ENCODE measurements around the gene KCTD18.

The KCTD18 gene

GRCh38 chr2:200515155-200515554 is 5.3 kb upstream of the KCTD18 start:
- Histone ChIP-seq H3K27ac (ENCODE audit: low read depth, low read length) (no peak overlapping the region), H3K9ac (ENCODE audit: low read length) (no peak overlapping the region)

DNA sequence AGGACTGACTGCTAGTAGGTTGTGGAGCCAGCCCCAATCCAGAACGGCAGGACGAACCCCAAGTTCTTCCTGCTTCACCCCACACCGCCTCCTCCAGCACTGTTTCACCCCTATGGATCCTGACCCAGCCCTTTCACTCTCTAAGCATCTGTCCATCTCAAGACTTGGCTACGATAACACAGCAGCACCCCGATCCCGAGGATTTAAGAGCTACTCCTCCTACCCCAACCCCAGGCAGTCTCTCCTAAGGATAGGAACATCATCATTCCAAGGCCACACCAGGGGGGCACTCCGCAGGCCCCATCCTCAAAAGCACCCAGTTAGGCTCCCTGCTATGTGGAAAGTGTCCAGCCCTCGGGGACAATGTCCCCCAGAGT is 645 bp downstream of the KCTD18 start:
- Histone ChIP-seq H3K27me3 (ENCODE audit: control insufficient read depth in 1 of 2, insufficient read depth in 2 of 2, low read length in 2 of 2) (no peaks in the 10 kb centered on the region), H3K36me3 (ENCODE audit: insufficient read depth, low read length) (peaks cover 12% of the 10 kb centered on the region), H3K4me1 (ENCODE audit: insufficient read depth, low read length) (peaks cover 18% of the 10 kb centered on the region), H3K4me3 (ENCODE audit: low read depth in 1 of 2, low read length in 2 of 2) (peak overlapping the region; percentile 78 to 87), H3K9me3 (ENCODE audit: low read length) (no peaks in the 10 kb centered on the region), H3K27ac (ENCODE audit: low read depth, low read length) (peak overlapping the region; percentile 85), H3K9ac (ENCODE audit: low read length) (peak overlapping the region; percentile 76)

More at GRCh38 chr2:200515155-200515554, 5.3 kb upstream of the KCTD18 start:
- Histone ChIP-seq H3K4me1 (ENCODE audit: insufficient read depth, low read length) (peaks cover 7% of the 10 kb centered on the region), H3K27me3 (ENCODE audit: control insufficient read depth in 1 of 2, insufficient read depth in 2 of 2, low read length in 2 of 2) (no peaks in the 10 kb centered on the region), H3K36me3 (ENCODE audit: insufficient read depth, low read length) (no peaks in the 10 kb centered on the region), H3K4me3 (ENCODE audit: low read depth in 1 of 2, low read length in 2 of 2) (no peak overlapping the region), H3K9me3 (ENCODE audit: low read length) (no peaks in the 10 kb centered on the region)

GRCh38 chr2:200507179-200507578 is 2.7 kb downstream of the KCTD18 start:
- no peak overlapping the region for H3K9ac ChIP-seq (ENCODE audit: low read length)
- no peak overlapping the region for H3K4me3 ChIP-seq (ENCODE audit: low read depth in 1 of 2, low read length in 2 of 2)
- H3K9me3 ChIP-seq (ENCODE audit: low read length): no peaks in the 10 kb centered on the region
- no peak overlapping the region for H3K27ac ChIP-seq (ENCODE audit: low read depth, low read length)
- no peaks in the 10 kb centered on the region for H3K27me3 ChIP-seq (ENCODE audit: control insufficient read depth in 1 of 2, insufficient read depth in 2 of 2, low read length in 2 of 2)
- peaks cover 12% of the 10 kb centered on the region for H3K36me3 ChIP-seq (ENCODE audit: insufficient read depth, low read length)
- H3K4me1 ChIP-seq (ENCODE audit: insufficient read depth, low read length): peaks cover 18% of the 10 kb centered on the region

DNA sequence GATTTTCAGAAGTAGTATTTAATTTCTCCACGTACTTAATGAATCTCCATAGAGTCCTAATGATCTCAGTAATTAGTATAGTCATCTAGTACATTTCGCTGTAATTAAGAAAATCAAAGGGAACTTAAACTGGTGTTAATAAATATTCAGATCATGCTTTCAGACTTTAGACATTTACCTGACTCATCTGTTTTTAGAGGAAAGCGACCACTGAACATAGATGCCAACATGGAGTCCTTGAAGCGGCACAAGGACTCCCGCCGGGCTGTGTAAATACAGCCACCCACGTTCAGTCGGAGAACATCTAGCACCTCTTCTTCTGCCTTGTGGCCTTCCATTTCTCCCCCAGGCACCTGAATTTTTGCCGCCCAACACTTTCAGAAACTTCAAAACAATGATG is 3.2 kb downstream of the KCTD18 start:
- no peak overlapping the region for H3K9ac ChIP-seq (ENCODE audit: low read length)

DNA sequence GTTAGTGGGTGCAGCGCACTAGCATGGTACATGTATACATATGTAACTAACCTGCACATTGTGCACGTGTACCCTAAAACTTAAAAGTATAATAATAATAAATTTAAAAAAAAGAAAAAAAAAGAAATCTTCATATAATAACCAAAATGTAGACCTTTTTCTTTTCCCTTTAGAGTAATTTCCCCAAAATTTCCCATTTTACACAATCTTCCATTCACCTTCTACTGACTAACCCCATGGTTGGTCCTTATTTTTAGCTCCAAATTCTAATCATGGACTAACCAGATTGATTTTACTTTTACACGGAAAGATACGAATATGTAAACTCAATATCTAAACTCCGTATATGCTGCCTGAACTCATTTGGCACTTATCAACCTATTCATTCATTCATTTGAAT is 7.7 kb downstream of the KCTD18 start:
- H3K36me3 ChIP-seq (ENCODE audit: insufficient read depth, low read length): peaks cover 24% of the 10 kb centered on the region

More for the DNA sequence above, 3.2 kb downstream of the KCTD18 start:
- H3K36me3 ChIP-seq (ENCODE audit: insufficient read depth, low read length): peaks cover 12% of the 10 kb centered on the region
- H3K9me3 ChIP-seq (ENCODE audit: low read length): no peaks in the 10 kb centered on the region
- no peaks in the 10 kb centered on the region for H3K27me3 ChIP-seq (ENCODE audit: control insufficient read depth in 1 of 2, insufficient read depth in 2 of 2, low read length in 2 of 2)
- H3K4me1 ChIP-seq (ENCODE audit: insufficient read depth, low read length): peaks cover 18% of the 10 kb centered on the region
- H3K27ac ChIP-seq (ENCODE audit: low read depth, low read length): no peak overlapping the region
- no peak overlapping the region for H3K4me3 ChIP-seq (ENCODE audit: low read depth in 1 of 2, low read length in 2 of 2)

GRCh38 chr2:200498402-200499162 is 11.3 kb downstream of the KCTD18 start:
- Histone ChIP-seq H3K36me3 (ENCODE audit: insufficient read depth, low read length) (peaks cover 18% of the 10 kb centered on the region), H3K9ac (ENCODE audit: low read length) (no peak overlapping the region)

More for the DNA sequence above, 7.7 kb downstream of the KCTD18 start:
- H3K9ac ChIP-seq (ENCODE audit: low read length): no peak overlapping the region
- H3K27ac ChIP-seq (ENCODE audit: low read depth, low read length): no peak overlapping the region
- H3K9me3 ChIP-seq (ENCODE audit: low read length): no peaks in the 10 kb centered on the region
- no peaks in the 10 kb centered on the region for H3K27me3 ChIP-seq (ENCODE audit: control insufficient read depth in 1 of 2, insufficient read depth in 2 of 2, low read length in 2 of 2)
- H3K4me3 ChIP-seq (ENCODE audit: low read depth in 1 of 2, low read length in 2 of 2): no peak overlapping the region
- no peaks in the 10 kb centered on the region for H3K4me1 ChIP-seq (ENCODE audit: insufficient read depth, low read length)

GRCh38 chr2:200496696-200497095 is 13.2 kb downstream of the KCTD18 start:
- Histone ChIP-seq H3K9ac (ENCODE audit: low read length) (no peak overlapping the region), H3K27ac (ENCODE audit: low read depth, low read length) (no peak overlapping the region), H3K4me1 (ENCODE audit: insufficient read depth, low read length) (no peaks in the 10 kb centered on the region), H3K9me3 (ENCODE audit: low read length) (no peaks in the 10 kb centered on the region), H3K36me3 (ENCODE audit: insufficient read depth, low read length) (peaks cover 33% of the 10 kb centered on the region), H3K4me3 (ENCODE audit: low read depth in 1 of 2, low read length in 2 of 2) (no peak overlapping the region), H3K27me3 (ENCODE audit: control insufficient read depth in 1 of 2, insufficient read depth in 2 of 2, low read length in 2 of 2) (no peaks in the 10 kb centered on the region)

More at GRCh38 chr2:200498402-200499162, 11.3 kb downstream of the KCTD18 start:
- Histone ChIP-seq H3K4me3 (ENCODE audit: low read depth in 1 of 2, low read length in 2 of 2) (no peak overlapping the region), H3K27ac (ENCODE audit: low read depth, low read length) (no peak overlapping the region), H3K27me3 (ENCODE audit: control insufficient read depth in 1 of 2, insufficient read depth in 2 of 2, low read length in 2 of 2) (no peaks in the 10 kb centered on the region), H3K4me1 (ENCODE audit: insufficient read depth, low read length) (no peaks in the 10 kb centered on the region), H3K9me3 (ENCODE audit: low read length) (no peaks in the 10 kb centered on the region)

GRCh38 chr2:200494048-200494447 is 15.8 kb downstream of the KCTD18 start:
- H3K9ac ChIP-seq (ENCODE audit: low read length): no peak overlapping the region
- no peaks in the 10 kb centered on the region for H3K27me3 ChIP-seq (ENCODE audit: control insufficient read depth in 1 of 2, insufficient read depth in 2 of 2, low read length in 2 of 2)
- H3K36me3 ChIP-seq (ENCODE audit: insufficient read depth, low read length): peaks cover 53% of the 10 kb centered on the region
- no peaks in the 10 kb centered on the region for H3K4me1 ChIP-seq (ENCODE audit: insufficient read depth, low read length)
- H3K4me3 ChIP-seq (ENCODE audit: low read depth in 1 of 2, low read length in 2 of 2): no peak overlapping the region
- H3K27ac ChIP-seq (ENCODE audit: low read depth, low read length): no peak overlapping the region
- no peaks in the 10 kb centered on the region for H3K9me3 ChIP-seq (ENCODE audit: low read length)

DNA sequence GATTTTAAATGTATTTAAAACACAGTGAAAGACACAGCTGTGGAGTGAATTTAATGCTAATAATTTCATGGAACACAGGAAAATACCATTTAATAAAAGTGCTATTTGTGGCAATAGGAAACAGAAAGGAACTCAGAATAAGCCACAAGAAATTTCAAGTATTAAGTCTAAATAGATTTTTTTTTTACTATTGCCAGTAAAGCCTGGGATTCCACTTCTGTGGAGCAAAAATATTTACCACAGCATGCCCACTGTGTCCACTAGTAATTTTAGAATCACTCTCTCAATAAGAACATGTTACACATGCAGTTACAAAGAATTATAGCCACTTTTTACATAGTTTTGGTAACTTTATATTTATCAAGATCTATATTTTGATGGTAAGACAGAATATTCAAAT is 17.2 kb downstream of the KCTD18 start:
- no peaks in the 10 kb centered on the region for H3K27me3 ChIP-seq (ENCODE audit: control insufficient read depth in 1 of 2, insufficient read depth in 2 of 2, low read length in 2 of 2)
- peaks cover 45% of the 10 kb centered on the region for H3K36me3 ChIP-seq (ENCODE audit: insufficient read depth, low read length)
- no peaks in the 10 kb centered on the region for H3K4me1 ChIP-seq (ENCODE audit: insufficient read depth, low read length)
- H3K9me3 ChIP-seq (ENCODE audit: low read length): no peaks in the 10 kb centered on the region
- H3K9ac ChIP-seq (ENCODE audit: low read length): no peak overlapping the region
- H3K27ac ChIP-seq (ENCODE audit: low read depth, low read length): no peak overlapping the region
- H3K4me3 ChIP-seq (ENCODE audit: low read depth in 1 of 2, low read length in 2 of 2): no peak overlapping the region

DNA sequence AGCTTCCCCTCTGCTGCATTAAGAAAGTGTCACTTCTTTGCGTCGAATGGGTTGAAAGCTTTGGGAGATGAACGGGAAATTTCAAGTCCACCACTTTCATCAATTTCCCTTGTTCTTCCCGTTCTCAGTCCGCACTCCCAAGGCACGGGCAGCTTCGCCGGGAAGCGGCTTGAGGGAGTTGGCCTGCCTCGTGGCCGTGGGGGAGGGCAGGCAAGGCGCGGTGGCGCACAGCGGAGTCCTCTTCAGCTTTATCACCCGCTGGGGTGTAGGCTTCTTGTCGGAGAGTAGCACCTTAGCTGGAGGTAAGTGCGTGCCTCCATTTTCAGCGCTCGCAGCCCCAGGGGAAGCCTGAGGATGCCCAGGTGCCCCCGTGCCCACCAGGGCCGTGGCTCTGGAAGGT is 19.9 kb downstream of the KCTD18 start:
- Histone ChIP-seq H3K27me3 (ENCODE audit: control insufficient read depth in 1 of 2, insufficient read depth in 2 of 2, low read length in 2 of 2) (no peaks in the 10 kb centered on the region), H3K36me3 (ENCODE audit: insufficient read depth, low read length) (peaks cover 42% of the 10 kb centered on the region), H3K27ac (ENCODE audit: low read depth, low read length) (no peak overlapping the region), H3K9me3 (ENCODE audit: low read length) (no peaks in the 10 kb centered on the region), H3K9ac (ENCODE audit: low read length) (no peak overlapping the region), H3K4me3 (ENCODE audit: low read depth in 1 of 2, low read length in 2 of 2) (no peak overlapping the region), H3K4me1 (ENCODE audit: insufficient read depth, low read length) (no peaks in the 10 kb centered on the region)

- no peaks in the 10 kb centered on the region for H3K4me1 ChIP-seq (ENCODE audit: insufficient read depth, low read length)
- H3K27ac ChIP-seq (ENCODE audit: low read depth, low read length): no peak overlapping the region
- no peaks in the 10 kb centered on the region for H3K9me3 ChIP-seq (ENCODE audit: low read length)
- H3K36me3 ChIP-seq (ENCODE audit: insufficient read depth, low read length): peaks cover 31% of the 10 kb centered on the region
- no peaks in the 10 kb centered on the region for H3K27me3 ChIP-seq (ENCODE audit: control insufficient read depth in 1 of 2, insufficient read depth in 2 of 2, low read length in 2 of 2)
- H3K4me3 ChIP-seq (ENCODE audit: low read depth in 1 of 2, low read length in 2 of 2): no peak overlapping the region
- no peak overlapping the region for H3K9ac ChIP-seq (ENCODE audit: low read length)
These were observed 21.7 kb downstream of the KCTD18 start for GRCh38 chr2:200488169-200488568.

GRCh38 chr2:200486529-200486928 is 23.3 kb downstream of the KCTD18 start:
- Histone ChIP-seq H3K9ac (ENCODE audit: low read length) (no peak overlapping the region), H3K27me3 (ENCODE audit: control insufficient read depth in 1 of 2, insufficient read depth in 2 of 2, low read length in 2 of 2) (no peaks in the 10 kb centered on the region), H3K27ac (ENCODE audit: low read depth, low read length) (no peak overlapping the region), H3K4me3 (ENCODE audit: low read depth in 1 of 2, low read length in 2 of 2) (no peak overlapping the region), H3K4me1 (ENCODE audit: insufficient read depth, low read length) (no peaks in the 10 kb centered on the region), H3K36me3 (ENCODE audit: insufficient read depth, low read length) (peaks cover 19% of the 10 kb centered on the region), H3K9me3 (ENCODE audit: low read length) (no peaks in the 10 kb centered on the region)

Measured in muscle layer of colon (tissue), 2 donors.